SU-DHL-6 (cell line): ENCODE measurements around the gene TOMM22.

Experiments
- H2AFZ ChIP-seq: fragments of 200-600 bp; sonication (generic); 2 replicates; pipeline ENCODE4 v1.6.1; 2014; ENCODE audit warnings: low read depth, mild to moderate bottlenecking, moderate library complexity, mixed read lengths, antibody characterized with exemption, low read length; ENCODE audit not compliant: severe bottlenecking
- H3F3A ChIP-seq: fragments of 200-600 bp; shearing (Covaris generic); 2 replicates; pipeline ENCODE4 v1.6.0; 2016; ENCODE audit warnings: antibody characterized with exemption, mild to moderate bottlenecking; ENCODE audit not compliant: insufficient read depth
- H3K27ac ChIP-seq: fragments of 200-600 bp; sonication (generic); 2 replicates; pipeline ENCODE4 v1.5.1; 2016; ENCODE audit warnings: low read depth, mild to moderate bottlenecking, low read length, moderate library complexity, mixed read lengths
- H3K27me3 ChIP-seq: fragments of 200-600 bp; sonication (generic), shearing (Covaris generic); 2 replicates; pipeline ENCODE4 v1.6.0; 2014; ENCODE audit warnings: mild to moderate bottlenecking, low read length
- H3K36me3 ChIP-seq: fragments of 200-600 bp; sonication (generic); 2 replicates; pipeline ENCODE4 v1.6.1; 2014; ENCODE audit warnings: mild to moderate bottlenecking, low read length, mixed read lengths
- H3K4me2 ChIP-seq: fragments of 300-600, 200-600 bp; shearing (Covaris generic), sonication (generic); 2 replicates; pipeline ENCODE4 v1.6.0; 2014; ENCODE audit warnings: low read length, low read depth, mild to moderate bottlenecking; ENCODE audit not compliant: poor library complexity, severe bottlenecking
- H3K4me3 ChIP-seq: fragments of 200-600 bp; sonication (generic); 2 replicates; pipeline ENCODE4 v1.5.1; 2014; ENCODE audit warnings: antibody characterized with exemption, low read length, mild to moderate bottlenecking, mixed read lengths; ENCODE audit not compliant: insufficient read depth, poor library complexity, severe bottlenecking
- H3K79me2 ChIP-seq: fragments of 200-600 bp; sonication (generic); 2 replicates; pipeline ENCODE4 v1.6.1; 2014; ENCODE audit warnings: mild to moderate bottlenecking, low read length, moderate library complexity; ENCODE audit not compliant: insufficient read depth
- H3K9ac ChIP-seq: fragments of 200-600 bp; sonication (generic); 2 replicates; pipeline ENCODE4 v1.7.0; 2014; ENCODE audit warnings: mild to moderate bottlenecking, low read length
- H3K9me2 ChIP-seq: fragments of 200-600 bp; sonication (generic); replicated peaks from 2 replicates; pipeline ENCODE4 v1.6.1; 2014; ENCODE audit warnings: low read length; ENCODE audit not compliant: insufficient read depth
- H3K9me3 ChIP-seq: fragments of 200-600 bp; sonication (generic); 2 replicates; pipeline ENCODE4 v1.6.1; 2014; ENCODE audit warnings: low read length, mixed read lengths; ENCODE audit not compliant: insufficient read depth
- H4K20me1 ChIP-seq: fragments of 200-600 bp; sonication (generic); 2 replicates; pipeline ENCODE4 v1.6.1; 2014; ENCODE audit warnings: low read depth, mild to moderate bottlenecking, antibody characterized with exemption, low read length, moderate library complexity, mixed read lengths
- EZH2phosphoT487 ChIP-seq: fragments of 200-600 bp; sonication (generic), shearing (Covaris generic); conservative IDR thresholded peaks from 2 replicates; pipeline ENCODE4 v1.6.1; 2018; ENCODE audit warnings: mild to moderate bottlenecking, antibody characterized with exemption, low read length, moderate library complexity, mixed read lengths
- TF ChIP-seq, protein P1 (sequence below): fragments of 200-600 bp; sonication (generic); IDR thresholded peaks from one replicate; pipeline ENCODE4 v1.5.1; 2017; ENCODE audit warnings: antibody characterized with exemption, mild to moderate bottlenecking, low read length, moderate library complexity; ENCODE audit not compliant: insufficient read depth, poor library complexity, severe bottlenecking

Gene TOMM22

DNA sequence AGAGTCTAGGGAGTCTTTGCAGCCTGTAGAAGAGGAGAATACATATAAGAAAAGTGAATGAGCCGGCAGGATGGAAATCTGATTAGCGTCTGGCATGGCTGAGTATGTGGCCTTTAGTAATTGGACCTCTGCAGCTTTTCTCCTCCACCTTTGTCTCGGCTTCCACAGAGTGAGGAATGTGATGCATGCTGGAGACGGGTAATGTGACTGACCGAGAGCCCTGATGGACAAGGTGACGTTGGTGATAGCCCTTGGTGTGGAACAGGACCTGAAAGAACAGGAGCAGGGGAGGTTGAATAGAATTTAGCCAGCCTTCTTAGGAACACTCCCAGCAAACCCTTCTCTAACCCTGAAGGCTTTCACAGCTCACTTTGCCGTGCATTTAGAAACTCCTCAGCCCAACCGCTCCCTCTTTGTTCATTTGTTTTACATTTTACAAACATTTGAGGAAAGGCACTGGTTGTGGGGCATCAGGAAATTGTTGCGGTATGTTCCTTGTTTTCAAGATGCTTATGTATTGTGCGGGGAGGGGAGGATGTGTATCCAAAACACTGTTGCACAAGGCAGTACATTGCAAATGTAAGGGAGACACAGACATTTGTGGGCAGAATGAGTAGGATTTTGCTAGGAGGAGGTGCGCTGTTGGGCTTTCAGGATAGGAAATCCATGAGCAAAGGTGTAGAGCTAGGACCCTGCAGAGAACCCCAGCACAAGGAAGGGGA, 30.9 kb downstream of the TOMM22 start:
- no peaks in the 10 kb centered on the region for H3K36me3 ChIP-seq
- H3F3A ChIP-seq = no peaks in the 10 kb centered on the region
- H3K27ac ChIP-seq = no peak overlapping the region
- no peak overlapping the region for H3K9ac ChIP-seq
- H3K9me3 ChIP-seq = no peaks in the 10 kb centered on the region
- H3K27me3 ChIP-seq = no peaks in the 10 kb centered on the region
- peaks cover 86% of the 10 kb centered on the region for H3K79me2 ChIP-seq
- no peak overlapping the region for H3K4me2 ChIP-seq
- TF ChIP-seq EZH2phosphoT487 = no peak
- TF ChIP-seq, protein P1, sequence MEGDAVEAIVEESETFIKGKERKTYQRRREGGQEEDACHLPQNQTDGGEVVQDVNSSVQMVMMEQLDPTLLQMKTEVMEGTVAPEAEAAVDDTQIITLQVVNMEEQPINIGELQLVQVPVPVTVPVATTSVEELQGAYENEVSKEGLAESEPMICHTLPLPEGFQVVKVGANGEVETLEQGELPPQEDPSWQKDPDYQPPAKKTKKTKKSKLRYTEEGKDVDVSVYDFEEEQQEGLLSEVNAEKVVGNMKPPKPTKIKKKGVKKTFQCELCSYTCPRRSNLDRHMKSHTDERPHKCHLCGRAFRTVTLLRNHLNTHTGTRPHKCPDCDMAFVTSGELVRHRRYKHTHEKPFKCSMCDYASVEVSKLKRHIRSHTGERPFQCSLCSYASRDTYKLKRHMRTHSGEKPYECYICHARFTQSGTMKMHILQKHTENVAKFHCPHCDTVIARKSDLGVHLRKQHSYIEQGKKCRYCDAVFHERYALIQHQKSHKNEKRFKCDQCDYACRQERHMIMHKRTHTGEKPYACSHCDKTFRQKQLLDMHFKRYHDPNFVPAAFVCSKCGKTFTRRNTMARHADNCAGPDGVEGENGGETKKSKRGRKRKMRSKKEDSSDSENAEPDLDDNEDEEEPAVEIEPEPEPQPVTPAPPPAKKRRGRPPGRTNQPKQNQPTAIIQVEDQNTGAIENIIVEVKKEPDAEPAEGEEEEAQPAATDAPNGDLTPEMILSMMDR = no peak
- no peaks in the 10 kb centered on the region for H3K9me2 ChIP-seq
- no peak overlapping the region for H2AFZ ChIP-seq
- no peak overlapping the region for H3K4me3 ChIP-seq
- H4K20me1 ChIP-seq = peaks cover 9% of the 10 kb centered on the region; the same call in 1 of the 2 replicates

DNA sequence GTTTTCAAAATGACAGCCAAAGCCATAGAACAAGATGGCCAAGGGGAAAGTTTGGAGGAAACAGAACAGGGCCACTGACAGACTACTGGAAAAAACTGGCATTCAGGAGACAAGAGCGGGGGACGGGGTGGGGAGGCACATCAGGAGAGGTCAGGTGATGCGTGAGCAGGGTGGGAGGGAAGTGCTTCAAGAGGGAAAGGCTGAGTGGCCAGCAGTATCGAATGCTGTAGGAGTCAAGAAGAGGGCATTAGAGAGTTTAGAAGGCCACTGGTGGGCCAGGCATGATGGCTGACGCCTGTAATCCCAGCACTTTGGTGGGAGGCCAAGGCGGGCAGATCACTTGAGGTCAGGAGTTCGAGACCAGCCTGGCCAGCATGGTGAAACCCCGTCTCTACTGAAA, 32.2 kb downstream of the TOMM22 start:
- Histone ChIP-seq H3K79me2 (peaks cover 73% of the 10 kb centered on the region), H3K9me2 (no peaks in the 10 kb centered on the region), H3K9ac (no peak overlapping the region), H3K27ac (no peak overlapping the region), H3K27me3 (no peaks in the 10 kb centered on the region), H3K4me3 (no peak overlapping the region), H3K4me2 (no peak overlapping the region), H3K36me3 (no peaks in the 10 kb centered on the region), H2AFZ (no peak overlapping the region), H3F3A (no peaks in the 10 kb centered on the region), H3K9me3 (no peaks in the 10 kb centered on the region), H4K20me1 (peaks cover 9% of the 10 kb centered on the region; the same call in 1 of the 2 replicates)
- TF ChIP-seq, protein P1 = no peak
- no peak for TF ChIP-seq EZH2phosphoT487

DNA sequence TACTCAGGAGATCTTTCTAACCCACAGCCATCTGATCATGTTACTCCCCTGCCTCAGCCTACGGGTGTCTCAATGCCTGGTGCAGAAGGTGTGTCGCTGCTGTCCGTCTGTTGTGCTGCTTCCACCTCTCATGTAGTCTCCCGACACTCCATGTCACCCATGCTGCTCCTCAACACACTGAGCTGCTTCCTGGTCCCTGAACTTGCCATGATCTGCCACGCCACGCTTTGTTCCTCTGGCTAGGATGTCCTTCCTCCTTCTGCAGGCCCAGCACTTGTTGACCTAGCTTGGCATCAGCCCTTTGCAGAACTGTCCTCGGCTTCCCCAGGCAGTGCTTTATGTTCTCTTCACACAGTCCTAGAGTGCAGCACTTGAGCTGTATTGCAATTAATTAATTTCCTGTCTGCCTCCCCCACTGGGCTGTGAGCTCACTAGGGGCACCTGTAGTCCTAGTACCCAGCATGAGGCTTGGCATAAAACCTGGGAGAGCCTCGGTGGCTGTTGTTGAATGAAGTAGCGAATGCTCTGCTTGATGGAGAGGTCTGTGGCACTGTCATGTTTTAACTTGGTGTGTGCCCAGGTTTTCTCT, 33.5 kb downstream of the TOMM22 start:
- Histone ChIP-seq H3K9ac (no peak overlapping the region), H3K9me3 (no peaks in the 10 kb centered on the region), H3K4me3 (no peak overlapping the region), H3K27me3 (no peaks in the 10 kb centered on the region), H3K9me2 (no peaks in the 10 kb centered on the region), H3K79me2 (peaks cover 60% of the 10 kb centered on the region), H3K4me2 (no peak overlapping the region), H3K36me3 (no peaks in the 10 kb centered on the region), H4K20me1 (peaks cover 9% of the 10 kb centered on the region; the same call in 1 of the 2 replicates), H3F3A (no peaks in the 10 kb centered on the region), H3K27ac (no peak overlapping the region), H2AFZ (no peak overlapping the region)
- TF ChIP-seq, protein P1 = no peak
- TF ChIP-seq EZH2phosphoT487 = no peak
